GM21529 (cell line): ENCODE results near the gene NXT1.
"Not testable (repeated sequence)": the region's sequence is repeated elsewhere in the genome, so short reads cannot be mapped to it uniquely, and the experiment has no call there.

Experiments
- ATAC-seq: cut with Tn5 transposase; IDR thresholded peaks from one replicate; pipeline ENCODE4 v1.9.1; 2021; ENCODE audit not compliant: unreplicated experiment

Gene NXT1

DNA sequence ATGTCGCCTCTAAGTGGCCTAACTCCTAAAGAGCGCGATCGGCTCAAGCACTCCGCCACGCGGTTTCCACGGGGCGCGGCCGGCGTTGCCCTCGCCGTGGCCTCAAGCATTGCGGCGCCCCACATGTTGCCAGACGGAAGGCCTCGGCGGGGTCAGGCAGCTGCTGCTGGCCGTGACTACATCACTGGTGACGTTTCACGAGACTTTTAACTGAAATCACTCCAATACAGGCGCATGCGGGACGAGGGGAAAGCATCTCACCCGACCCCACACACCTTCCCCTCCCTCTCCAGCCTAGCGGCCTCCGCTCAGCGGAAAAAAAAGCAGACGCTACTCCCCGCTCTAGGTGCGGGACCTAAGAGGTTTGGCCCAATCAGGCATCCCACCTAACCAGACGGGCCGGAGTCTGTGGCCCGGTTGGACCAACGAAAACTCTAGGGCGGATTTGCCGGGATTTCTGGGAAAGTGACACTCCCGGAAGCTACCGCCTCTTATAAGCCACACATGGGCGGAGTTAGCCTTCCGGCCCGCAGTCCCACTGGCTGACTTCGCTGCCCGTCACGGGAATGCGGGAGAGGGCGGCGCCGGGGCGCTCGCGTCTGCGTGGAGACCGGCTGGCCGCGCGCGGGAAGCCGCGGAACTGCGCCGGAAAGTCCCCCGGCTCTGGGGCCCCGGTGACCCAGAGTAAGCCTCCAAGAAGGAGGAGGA is at the start of gene NXT1:
Gene NXT1 (plus strand): TSS at position 596 of the 708 bp plus-strand sequence. CDS start 3,251 bp downstream, outside the sequence.
- peak; percentile 83 for ATAC-seq

DNA sequence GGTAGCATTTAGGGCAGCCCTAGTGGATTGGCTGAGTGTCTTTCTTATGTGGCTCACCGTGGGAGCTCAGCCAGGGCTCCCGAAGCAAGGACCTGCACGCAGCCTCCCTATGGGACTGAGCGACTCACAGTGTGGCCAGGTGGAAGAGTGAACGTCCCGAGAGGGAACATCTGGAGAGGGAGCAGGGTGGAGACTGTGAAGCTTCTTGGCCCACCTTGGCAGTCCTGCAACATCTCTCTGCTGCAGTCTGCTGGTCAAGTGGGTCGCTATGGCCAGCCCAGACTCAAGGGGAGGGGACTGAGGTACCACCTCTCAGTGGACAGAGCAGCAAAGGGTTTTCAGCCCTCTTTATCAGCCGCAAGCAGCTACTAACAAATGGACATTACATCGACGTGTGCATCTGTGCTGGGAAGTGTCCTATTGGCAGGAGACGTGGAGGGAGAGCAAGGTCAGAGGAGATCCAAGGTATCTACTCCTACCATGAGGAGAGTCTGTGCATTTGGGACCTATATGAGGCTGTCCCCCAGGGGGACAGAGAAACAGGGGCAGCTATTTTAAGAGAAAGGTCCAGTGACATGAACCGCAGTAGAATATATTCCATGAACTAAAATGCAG is 49.0 kb upstream of the NXT1 start:
- ATAC-seq, result no peak

DNA sequence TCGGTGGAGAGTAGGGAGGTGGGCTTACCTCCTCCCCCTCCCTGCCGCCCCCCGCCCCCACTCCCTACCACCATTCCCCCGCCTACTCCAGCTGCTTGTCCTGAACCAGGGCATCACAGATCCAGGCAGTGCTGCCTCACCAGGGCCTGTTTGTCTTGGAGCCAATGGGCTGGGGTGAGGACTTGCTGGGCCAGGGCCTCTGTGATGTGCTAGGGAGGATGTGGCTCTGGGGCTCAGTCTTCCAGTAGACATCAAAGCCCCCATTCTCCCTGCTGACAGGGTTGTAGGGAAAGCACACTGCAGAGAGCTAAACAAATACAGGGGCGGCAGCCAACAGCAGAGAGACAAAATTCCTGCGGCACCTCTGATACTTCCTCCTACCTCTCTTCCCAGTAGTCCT is 48.2 kb upstream of the NXT1 start:
- ATAC-seq, result no peak

DNA sequence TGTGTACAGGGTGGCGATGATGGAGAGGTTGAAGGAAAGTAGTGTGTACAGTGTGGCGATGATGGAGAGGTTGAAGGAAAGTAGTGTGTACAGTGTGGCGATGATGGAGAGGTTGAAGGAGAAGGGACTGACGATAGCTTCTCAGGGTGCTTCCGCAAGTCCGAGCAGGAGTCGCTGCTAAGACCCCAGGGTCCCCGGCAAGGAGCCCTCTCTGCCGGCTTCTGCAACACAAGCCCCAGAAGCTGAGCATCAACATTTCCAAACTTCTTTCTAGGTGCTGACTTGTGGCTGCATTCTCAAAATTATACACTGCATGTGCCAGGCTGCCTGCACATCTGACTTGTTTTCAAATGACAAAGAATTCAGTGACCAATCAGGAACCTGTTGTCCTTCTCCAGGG is 47.8 kb upstream of the NXT1 start:
- no peak for ATAC-seq

DNA sequence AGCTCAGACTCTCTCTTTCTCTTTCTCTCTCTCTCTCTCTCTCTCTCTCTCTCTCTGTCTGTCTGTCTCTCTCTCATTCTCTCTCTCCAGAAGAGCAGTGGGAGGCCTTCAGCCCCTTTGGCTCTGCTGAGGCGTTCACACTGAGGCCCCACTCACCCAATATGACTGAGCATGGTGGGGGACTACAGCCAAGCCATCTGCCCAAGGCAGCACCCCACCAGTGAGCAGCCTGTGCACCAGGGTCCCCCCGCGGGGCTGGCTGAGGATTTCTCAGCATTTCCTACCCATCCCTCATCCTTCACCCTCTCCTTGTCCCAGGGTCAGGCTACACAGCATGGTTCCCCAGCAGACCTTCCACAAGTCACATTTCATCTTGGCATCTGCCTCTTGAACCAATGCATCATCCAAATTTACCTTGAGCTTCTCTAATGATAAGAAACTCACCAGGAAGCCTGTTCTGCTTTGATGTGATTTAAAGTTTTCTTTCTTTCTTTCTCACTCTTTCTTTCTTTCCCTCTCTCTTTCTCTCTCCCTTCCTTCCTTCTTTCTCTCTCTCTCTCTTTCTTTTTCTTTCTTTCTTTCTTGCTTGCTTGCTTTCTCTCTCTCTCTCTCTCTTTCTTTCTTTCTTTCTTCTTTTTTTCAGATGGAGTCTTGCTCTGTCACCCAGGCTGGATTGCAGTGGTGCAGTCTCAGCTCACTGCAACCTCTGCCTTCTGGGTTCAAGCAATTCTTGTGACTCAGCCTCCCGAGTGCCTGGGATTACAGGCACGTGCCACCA is 47.1 kb upstream of the NXT1 start:
- no peak for ATAC-seq

DNA sequence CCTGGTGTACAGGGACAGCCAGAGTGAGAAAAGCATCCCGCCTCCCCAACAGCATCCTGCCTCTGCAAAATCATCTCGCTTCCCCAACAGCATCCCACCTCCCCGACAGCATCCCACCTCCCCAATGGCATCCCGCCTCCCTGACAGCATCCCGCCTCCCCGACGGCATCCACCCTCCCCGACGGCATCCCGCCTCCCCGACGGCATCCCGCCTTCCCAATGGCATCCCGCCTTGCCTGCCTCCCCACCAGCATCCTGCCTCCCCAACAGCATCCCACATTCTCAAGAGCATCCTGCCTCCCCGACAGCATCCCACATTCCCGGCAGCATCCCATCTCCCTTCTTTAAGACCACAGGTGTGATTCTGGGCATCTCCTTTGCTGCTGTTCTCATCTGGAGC is 46.0 kb upstream of the NXT1 start:
- no peak for ATAC-seq

DNA sequence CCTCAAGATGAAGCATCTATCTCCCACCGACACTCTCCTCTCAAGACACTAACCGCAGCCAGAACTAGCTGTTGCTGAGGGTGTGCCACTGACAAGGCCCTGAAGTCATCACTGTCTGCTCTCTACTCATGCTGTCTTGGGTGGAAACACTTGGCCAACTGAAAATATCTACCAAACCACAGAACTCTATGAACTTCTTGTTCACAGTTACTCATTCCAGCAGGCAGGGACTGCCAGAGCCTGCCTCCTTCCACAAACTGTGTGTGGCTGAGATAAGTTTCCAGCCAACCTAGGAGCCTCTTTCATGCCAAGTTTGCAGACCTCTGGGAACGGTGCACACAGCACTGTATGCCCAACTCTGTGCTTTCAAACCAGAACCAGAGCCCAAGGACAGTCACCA is 45.5 kb upstream of the NXT1 start:
- no peak for ATAC-seq

DNA sequence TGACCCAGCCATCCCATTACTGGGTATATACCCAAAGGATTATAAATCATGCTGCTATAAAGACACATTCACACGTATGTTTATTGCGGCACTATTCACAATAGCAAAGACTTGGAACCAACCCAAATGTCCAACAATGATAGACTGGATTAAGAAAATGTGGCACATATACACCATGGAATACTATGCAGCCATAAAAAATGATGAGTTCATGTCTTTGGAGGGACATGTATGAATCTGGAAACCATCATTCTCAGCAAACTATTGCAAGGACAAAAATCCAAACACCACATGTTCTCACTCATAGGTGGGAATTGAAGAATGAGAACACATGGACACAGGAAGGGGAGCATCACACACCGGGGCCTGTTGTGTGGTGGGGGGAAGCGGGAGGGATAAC is 43.2 kb upstream of the NXT1 start:
- ATAC-seq, result not testable (repeated sequence)

DNA sequence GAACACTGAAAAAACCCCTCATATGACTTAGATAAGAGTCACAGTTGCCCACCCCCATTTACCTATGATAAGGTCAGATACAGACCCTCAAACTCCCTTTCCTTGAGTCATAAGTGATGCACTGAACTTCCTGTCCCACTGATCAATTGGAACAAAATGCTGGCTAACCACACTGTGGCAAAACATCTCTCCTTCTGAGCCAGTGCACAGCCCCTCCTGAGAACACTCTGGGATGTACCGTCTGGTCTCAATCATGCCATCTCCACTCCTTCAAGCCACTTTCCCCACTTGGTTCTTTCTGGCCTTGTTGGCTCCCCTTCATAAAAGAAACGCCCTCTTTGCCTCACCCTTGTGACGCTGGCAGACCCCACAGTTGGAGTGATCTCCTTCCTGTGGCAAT is 42.6 kb upstream of the NXT1 start:
- no peak for ATAC-seq

DNA sequence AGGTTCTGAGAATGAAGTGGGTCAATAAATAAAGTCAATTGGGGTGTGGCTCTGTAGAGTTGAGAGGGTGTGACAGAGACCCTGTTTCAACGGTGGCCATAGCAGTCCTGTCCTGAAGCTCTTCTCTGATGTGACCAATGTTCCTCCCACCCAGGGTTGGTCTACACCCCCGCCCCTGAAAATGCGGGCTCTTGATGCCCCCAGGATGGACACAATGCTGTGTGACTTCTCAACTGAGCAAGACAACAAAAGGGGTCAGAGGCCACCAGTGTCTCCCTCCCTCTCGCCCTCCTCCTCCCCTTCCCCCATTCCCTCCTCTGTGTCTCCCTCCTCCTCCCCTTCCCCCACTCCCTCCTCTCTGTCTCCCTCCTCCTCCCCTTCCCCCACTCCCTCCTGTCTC is 41.7 kb upstream of the NXT1 start:
- no peak for ATAC-seq

DNA sequence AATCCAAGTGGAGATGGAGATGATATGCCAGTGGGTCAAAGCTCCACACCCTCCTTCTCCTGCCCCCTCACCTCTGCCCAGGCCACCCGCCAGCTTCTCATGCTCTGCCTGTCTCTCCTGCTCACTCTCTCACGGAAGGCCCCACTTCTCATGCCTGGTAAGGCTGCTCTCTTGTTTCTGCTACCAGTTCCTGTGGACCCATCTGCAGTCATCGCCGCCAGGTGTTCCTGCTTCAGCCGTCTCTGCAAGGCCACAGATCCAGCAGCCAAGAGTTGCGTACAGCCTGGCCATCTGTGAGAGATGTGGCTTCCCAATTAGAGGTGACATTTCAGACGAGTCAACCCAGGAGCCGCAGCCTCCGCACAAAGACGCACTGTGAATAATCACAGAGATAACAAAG is 40.8 kb upstream of the NXT1 start:
- ATAC-seq, result no peak

DNA sequence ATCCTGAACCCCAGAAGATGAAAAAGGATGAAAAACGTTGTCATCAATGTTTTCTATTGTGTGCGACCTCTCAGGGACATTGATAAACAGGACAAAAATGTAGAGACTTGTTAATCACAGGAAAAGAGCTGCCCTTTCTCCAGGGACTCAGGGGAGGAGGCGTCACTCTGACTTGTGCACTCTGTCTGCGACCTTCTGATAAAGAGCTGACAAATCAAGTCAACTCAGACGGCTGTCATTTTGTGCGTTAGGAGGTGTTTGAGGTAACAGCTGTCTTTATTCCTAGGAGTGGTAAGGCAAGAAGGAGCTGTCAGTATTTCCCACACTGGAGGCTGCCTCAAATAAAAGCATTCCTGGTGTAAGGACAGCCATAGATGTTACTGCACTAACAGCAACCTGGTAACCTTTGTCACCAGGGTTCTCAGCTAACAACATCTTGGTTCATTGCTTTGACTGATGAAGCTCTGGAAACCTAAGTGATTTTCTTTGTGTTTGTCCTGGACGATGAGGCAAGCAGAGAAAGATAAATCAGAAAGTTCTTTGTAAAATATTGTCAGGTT is 38.6 kb upstream of the NXT1 start:
- ATAC-seq, result no peak

DNA sequence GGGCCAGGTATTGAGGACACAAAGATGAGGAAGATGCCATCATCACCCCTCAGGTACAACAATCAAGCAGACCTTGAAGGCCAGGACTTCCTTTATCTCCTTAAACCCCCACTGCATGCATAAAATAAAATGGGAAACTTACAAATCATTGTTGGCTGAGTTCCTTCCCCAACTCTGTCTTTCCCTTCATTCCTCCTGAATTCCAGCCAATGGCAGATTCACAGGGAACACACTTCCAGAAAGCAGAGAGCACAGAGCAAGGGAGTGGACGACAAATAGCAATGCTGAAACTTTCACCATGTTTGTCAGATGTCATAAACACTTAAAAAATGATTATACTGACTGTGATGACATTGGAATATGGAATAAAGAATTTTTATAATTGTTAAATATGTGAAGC is 37.3 kb upstream of the NXT1 start:
- no peak for ATAC-seq

DNA sequence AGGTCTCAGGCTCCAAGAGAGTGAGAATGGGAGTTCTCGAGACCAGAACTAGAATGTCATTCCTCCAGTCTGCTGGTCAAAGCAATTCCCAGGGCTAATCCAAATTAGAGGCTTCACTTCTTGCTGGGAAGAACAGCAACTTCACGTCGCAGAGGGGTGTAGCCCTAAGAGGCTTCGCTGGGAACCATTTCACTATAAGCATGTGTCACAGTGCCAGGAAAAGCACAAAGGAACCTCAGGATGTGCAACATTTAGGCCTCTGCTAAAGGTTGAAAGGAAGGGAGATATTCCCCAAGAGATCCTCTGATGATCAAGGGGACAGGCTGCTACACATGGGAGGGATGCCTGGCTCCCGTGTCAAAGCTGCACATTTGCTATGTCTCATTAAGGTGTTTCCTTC is 35.9 kb upstream of the NXT1 start:
- ATAC-seq, result no peak

DNA sequence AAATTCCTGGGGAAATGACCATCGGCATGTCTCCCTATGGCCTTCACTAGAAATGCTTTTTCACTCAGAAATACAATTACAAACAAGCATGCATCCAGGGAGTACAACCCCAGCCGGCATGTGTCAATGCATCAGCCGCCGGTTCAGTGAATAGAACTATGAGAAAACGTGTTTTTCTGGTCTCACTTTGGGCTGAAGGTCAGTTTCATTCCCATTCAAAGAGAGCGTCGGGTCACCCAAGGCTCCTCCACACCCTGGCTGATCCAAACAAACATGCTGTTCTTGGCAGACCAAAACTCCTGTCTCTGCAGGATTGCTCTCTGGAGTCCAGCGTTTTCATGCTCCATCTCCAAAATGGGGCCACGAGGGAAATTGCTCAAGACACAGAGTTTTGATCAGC is 35.5 kb upstream of the NXT1 start:
- no peak for ATAC-seq

DNA sequence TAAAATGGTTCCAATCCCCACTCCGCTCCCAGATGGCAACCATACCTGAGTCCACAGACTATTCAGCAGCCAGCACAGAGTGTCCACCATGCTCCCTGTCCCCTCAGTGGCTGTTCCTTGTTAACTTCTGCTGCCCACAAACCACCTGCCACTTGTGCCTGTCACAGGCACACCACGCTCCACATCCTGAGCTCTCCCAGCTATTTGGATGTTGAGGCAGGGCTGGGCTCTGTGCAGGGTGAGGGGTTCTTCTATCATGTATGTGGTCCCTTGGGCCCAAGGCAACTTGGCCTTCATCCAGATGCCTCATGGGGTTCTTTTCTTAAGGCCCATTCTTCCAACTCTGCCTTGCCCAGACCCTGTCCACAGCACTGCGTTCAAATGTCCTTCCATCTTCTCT is 34.0 kb upstream of the NXT1 start:
- ATAC-seq, result no peak

DNA sequence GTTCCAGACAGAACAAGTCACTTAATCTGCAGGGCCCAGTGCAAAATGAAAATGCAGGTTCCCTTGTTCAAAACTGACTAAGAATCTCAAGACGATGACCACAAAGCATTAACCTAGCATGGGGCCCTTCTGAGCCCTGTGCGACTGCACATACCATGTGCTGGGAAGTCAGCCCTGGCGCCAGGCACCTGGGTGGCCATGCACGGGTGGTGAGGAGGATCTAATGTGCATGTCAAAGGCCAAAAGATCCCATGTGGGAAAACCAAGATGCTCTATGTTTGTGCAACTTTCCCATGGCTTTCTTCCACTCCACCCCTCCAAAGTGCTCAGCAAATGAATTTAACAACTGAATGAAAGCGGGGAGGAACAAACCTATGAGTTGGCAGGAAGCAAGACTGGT is 33.5 kb upstream of the NXT1 start:
- ATAC-seq, result no peak

DNA sequence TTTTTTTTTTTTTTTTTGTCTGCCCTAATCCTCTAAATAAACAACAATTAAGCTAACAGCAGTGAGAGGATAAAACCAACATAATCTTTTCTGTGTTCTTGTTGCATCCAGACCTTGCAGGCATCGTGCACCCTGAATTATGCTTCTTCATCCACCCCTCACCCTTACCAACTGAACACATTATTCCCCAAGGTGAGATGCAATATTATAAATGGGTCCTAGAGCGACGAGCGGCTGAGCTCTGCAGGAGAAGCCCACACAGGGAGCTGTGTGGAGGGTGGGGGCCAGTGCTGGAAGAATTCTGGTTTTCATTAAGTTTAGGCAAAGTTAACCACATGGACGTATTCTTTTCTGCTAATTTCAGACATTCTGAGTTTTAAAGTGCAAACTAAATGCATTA is 32.2 kb upstream of the NXT1 start:
- ATAC-seq, result no peak

DNA sequence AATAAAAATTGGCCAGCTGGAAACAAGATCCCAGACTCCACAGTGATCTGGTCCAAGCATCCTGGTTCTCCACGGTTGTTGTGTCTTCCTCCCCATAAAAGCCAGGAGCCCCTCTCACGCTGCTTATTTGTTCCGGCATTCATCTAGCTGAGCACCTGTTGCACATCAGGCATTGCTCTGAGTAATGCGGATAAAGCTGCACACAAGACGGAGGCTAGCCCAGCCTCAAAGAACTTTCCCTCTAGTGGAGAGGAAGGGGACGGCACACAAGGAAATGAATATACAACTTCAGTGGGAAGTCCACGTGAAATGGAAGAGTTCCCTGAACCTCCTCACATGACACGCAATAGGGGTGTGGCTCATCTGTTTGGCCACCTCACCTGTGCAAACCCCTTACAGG is 30.3 kb upstream of the NXT1 start:
- no peak for ATAC-seq

DNA sequence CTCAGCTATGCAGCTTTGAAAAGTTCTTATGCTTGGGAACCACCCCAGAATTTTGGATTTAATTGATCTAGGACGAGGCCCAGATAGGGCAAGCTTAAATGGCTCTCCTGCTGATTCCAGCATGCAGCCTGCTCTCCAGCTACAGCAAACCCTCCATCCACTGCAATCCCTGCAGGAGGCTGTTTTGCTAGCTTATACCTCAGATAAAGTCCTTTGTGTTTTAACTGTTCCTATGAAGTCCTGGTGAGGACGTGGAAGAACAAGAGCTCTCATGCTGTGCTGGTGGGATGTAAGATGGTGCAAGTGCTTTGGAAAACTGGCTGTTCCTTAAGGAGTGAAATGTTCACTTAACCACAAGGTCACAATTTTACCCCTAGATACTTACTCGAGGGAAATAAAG is 25.5 kb upstream of the NXT1 start:
- no peak for ATAC-seq

DNA sequence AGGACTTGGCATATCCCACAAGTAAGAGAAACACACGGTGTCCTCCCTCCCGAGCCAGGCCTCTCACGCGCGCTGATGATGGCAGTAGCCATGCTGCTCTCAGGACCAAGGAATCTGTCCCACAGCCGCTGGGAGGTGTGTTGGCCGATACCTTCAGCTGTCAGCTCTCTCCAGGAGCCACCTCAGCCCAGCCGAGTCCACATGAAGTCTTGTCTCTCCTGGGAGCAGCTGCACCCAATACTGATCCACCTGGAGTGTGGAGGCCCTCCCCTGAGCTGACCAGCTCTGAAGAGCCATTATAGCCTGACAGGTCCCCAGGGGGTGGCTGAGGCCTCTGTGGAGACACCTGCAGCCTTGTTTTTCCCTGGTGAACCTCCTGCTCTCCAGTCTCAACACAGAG is 23.8 kb upstream of the NXT1 start:
- ATAC-seq, result no peak
